Right lobe of liver (tissue), 4 donors: ENCODE results near the gene TPPP2.

Experiments used
- CTCF ChIP-seq, 4 donors: fragments of 200-600 bp in 3 of 4; fragments of 450-650 bp in 1 of 4; IDR thresholded peaks; one replicate each; pipeline versions ENCODE4 v1.5.1 to v1.8.0; 2016 to 2022; ENCODE audit warnings: antibody characterized with exemption in 4 of 4, mild to moderate bottlenecking in 2 of 4
- POLR2A ChIP-seq: fragments of 450-650 bp; IDR thresholded peaks from one replicate; pipeline ENCODE4 v1.6.1; 2017; ENCODE audit warnings: antibody characterized with exemption, mild to moderate bottlenecking
- donor health status: DM: no; HTN: no; CAD: no.
- donor health status: DM: no; HTN: no; CAD: no.
- donor health status: DM: no; HTN: yes; CAD: no.

DNA sequence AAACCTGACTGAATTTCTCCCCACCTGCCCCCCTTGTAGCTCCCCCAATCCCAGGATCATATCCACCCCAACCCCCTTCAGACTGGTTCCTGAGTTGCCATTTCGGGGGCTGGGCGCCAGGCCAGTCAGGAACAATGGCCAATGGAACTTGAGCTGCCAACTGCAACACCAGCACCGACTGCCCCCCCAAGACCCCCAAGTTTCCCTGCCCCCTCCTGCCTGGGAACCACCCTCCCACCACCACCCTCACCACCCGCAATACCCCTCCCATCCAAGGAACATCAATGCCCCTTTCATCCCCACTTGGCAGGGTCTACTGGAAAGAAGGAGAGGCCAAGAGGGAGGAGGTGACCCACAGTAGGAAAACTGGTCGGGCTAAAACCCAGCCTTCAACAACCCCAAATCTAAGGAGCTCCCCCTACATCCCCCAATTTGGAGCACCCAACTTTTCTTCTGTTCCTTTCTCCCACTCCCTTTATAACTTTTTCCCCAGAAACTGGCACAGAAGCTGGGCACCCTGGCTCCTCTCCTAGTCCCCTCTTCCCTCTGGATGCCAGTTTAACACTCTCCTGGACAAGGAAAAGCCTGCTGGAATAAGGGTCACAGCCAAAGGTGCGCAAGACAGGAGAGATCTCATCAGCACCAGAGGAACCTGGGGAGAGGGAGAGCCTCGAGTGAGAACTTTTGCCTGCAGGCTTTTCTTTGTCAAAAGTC is 3.6 kb upstream of the TPPP2 start:
- TF ChIP-seq CTCF (IDR thresholded peaks at IDR 0.05): no peak
- TF ChIP-seq POLR2A: no peak
